GM12878 (cell line): ENCODE data around the gene RPL10A. TPM values are rescaled to one million over a fixed set of nuclear protein-coding genes. Genes with fewer than 3 reads are reported as not detected.
A peak's percentile ranks its signal among the peaks of the same experiment; 100 is the strongest.

Experiments
- ATAC-seq: fragments of 200-7000 bp; cut with Tn5 transposase; 3 replicates; pipeline ENCODE4 v1.9.1; 2020; ENCODE audit warnings: mild to moderate bottlenecking, moderate library complexity
- Bru-seq: library from RNA; stranded (reverse); fragments of 400-500 nt; gene quantifications from one replicate; lab custom pipeline; 2021; lab: Mats Ljungman, UMichigan
- BruChase-seq, 2 experiments: library from RNA; stranded (reverse); fragments of 400-500 nt; gene quantifications; one replicate each; lab custom pipeline; 2021; lab: Mats Ljungman, UMichigan
- BruUV-seq: library from RNA; stranded (reverse); fragments of 400-500 nt; replicated peaks from 2 replicates; lab custom pipeline; 2021; lab: Mats Ljungman, UMichigan
- CTCF ChIA-PET: fragments of 300-600 bp; sonication (Branson Sonifier 250); formaldehyde crosslinking; extraction: SDS; loops from one replicate; lab custom pipeline; 2021; ENCODE audit warnings: inconsistent platforms; lab: Yijun Ruan, JAX
- POLR2A ChIA-PET: fragments of 350-600 bp; formaldehyde crosslinking; extraction: SDS; loops from one replicate; lab custom pipeline; 2021; ENCODE audit warnings: inconsistent platforms; lab: Charles Lee
- RAD21 ChIA-PET: fragments of 300-600 bp; sonication (Branson Sonifier 250); formaldehyde crosslinking; loops from one replicate; lab custom pipeline; 2023; ENCODE audit warnings: antibody characterized with exemption; ENCODE audit not compliant: unreplicated experiment; lab: Charles Lee
- SMC1A ChIA-PET: fragments of 300-600 bp; sonication (Branson Sonifier 250); formaldehyde crosslinking; loops from one replicate; lab custom pipeline; 2023; ENCODE audit not compliant: unreplicated experiment, uncharacterized antibody; lab: Charles Lee
- DNase-seq: peaks from one replicate; pipeline ENCODE4 v3.0.0-alpha.2; 2011; ENCODE audit warnings: low read depth, low spot score
- FAIRE-seq: peaks from 3 replicates; lab custom pipeline; 2011; peaks lifted over from hg19 to GRCh38; lab: Jason Lieb, UNC
- H2AFZ ChIP-seq: 2 replicates; pipeline ENCODE4 v1.6.0; 2011; ENCODE audit warnings: low read depth, low read length, control low read depth; ENCODE audit not compliant: control insufficient read depth
- H3K27ac ChIP-seq: 2 replicates; pipeline ENCODE4 v1.5.1; 2011; ENCODE audit warnings: control low read depth; ENCODE audit not compliant: control insufficient read depth, insufficient read depth
- H3K27me3 ChIP-seq, 2 experiments: replicated peaks in 1 of 2; 2 replicates each; pipeline versions ENCODE4 v1.6.0 to v1.6.1; 2011; ENCODE audit warnings: low read length in 1 of 2; ENCODE audit not compliant: control insufficient read depth in 2 of 2, insufficient read depth in 2 of 2
- H3K36me3 ChIP-seq, 2 experiments: 2 replicates each; pipeline ENCODE4 v1.5.1; 2011; ENCODE audit warnings: low read length in 1 of 2; ENCODE audit not compliant: control insufficient read depth in 2 of 2, insufficient read depth in 2 of 2
- H3K4me1 ChIP-seq: 2 replicates; pipeline ENCODE4 v1.6.1; 2011; ENCODE audit warnings: mild to moderate bottlenecking, low read length, moderate library complexity, mixed read lengths; ENCODE audit not compliant: control insufficient read depth, insufficient read depth
- H3K4me2 ChIP-seq: 2 replicates; pipeline ENCODE4 v1.6.0; 2011; ENCODE audit warnings: control low read depth; ENCODE audit not compliant: control insufficient read depth, insufficient read depth
- H3K4me3 ChIP-seq: fragments of 200-600 bp; sonication (generic); 2 replicates; pipeline ENCODE4 v1.5.1; 2016
- H3K79me2 ChIP-seq: 2 replicates; pipeline ENCODE4 v1.6.0; 2011; ENCODE audit warnings: low read length; ENCODE audit not compliant: control insufficient read depth, insufficient read depth
- H3K9ac ChIP-seq: 2 replicates; pipeline ENCODE4 v1.8.0; 2011; ENCODE audit warnings: low read length, control low read depth, mixed read lengths; ENCODE audit not compliant: control insufficient read depth, insufficient read depth
- H3K9me3 ChIP-seq: replicated peaks from 3 replicates; pipeline ENCODE4 v1.5.1; 2011; ENCODE audit warnings: mild to moderate bottlenecking, low read length; ENCODE audit not compliant: control insufficient read depth, insufficient read depth
- H4K20me1 ChIP-seq: 2 replicates; pipeline ENCODE4 v1.6.0; 2011; ENCODE audit not compliant: control insufficient read depth, insufficient read depth
- E4F1 ChIP-seq: fragments of 450-650 bp; IDR thresholded peaks from 2 replicates; pipeline ENCODE4 v1.6.1; 2018; ENCODE audit warnings: borderline replicate concordance, mild to moderate bottlenecking; ENCODE audit not compliant: partially characterized antibody
- FOXK2 ChIP-seq: fragments of 450-650 bp; IDR thresholded peaks from 2 replicates; pipeline ENCODE4 v1.6.1; 2017; ENCODE audit warnings: mild to moderate bottlenecking, moderate library complexity
- FOXM1 ChIP-seq: IDR thresholded peaks from 2 replicates; pipeline ENCODE4 v1.6.1; 2012; ENCODE audit warnings: low read depth, mild to moderate bottlenecking, inconsistent platforms, low read length, moderate library complexity
- GATAD2B ChIP-seq: fragments of 450-650 bp; conservative IDR thresholded peaks from 2 replicates; pipeline ENCODE4 v1.6.1; 2017; ENCODE audit warnings: low read depth, mild to moderate bottlenecking, moderate library complexity
- MTA2 ChIP-seq: fragments of 450-650 bp; IDR thresholded peaks from 2 replicates; pipeline ENCODE4 v1.6.1; 2016; ENCODE audit warnings: low read depth, mild to moderate bottlenecking, moderate library complexity
- PKNOX1 ChIP-seq: fragments of 450-650 bp; IDR thresholded peaks from 2 replicates; pipeline ENCODE4 v1.6.1; 2016; ENCODE audit warnings: mild to moderate bottlenecking
- POLR2AphosphoS2 ChIP-seq: IDR thresholded peaks from 2 replicates; pipeline ENCODE4 v1.6.1; 2011; ENCODE audit warnings: low read depth, mild to moderate bottlenecking, low read length, improper control_type of control experiment, moderate library complexity
- SIN3A ChIP-seq: IDR thresholded peaks from 2 replicates; pipeline ENCODE4 v1.6.1; 2012; ENCODE audit warnings: low read depth, low read length, improper control_type of control experiment
- WGBS: methylation state at CpG from one replicate; pipeline ENCODE4 v1.1.6; 2016; ENCODE audit warnings: low lambda C conversion rate; ENCODE audit not compliant: insufficient replicate concordance, insufficient coverage; ENCODE audit errors: missing lambda C conversion rate; 5-methylcytosine and 5-hydroxymethylcytosine counted together
- in situ Hi-C: fragments of 300-500 bp; cut with MboI; formaldehyde crosslinking; loops from 9 replicates; pipeline ENCODE4 v1.14.3; 2018; ENCODE audit warnings: mixed read lengths
- intact Hi-C: fragments of 100-400 bp; cut with micrococcal nuclease; formaldehyde crosslinking; loops from one replicate; pipeline ENCODE4 v1.14.2; 2022; ENCODE audit not compliant: unreplicated experiment
- long read RNA-seq, 2 experiments: library from polyadenylated mRNA; unstranded; transcript quantifications; one replicate each; pipeline ENCODE4 v2.0.0, GENCODE V29; 2019 to 2020
- polyA minus RNA-seq, 3 experiments: library from RNA; depleted of rRNA, polyadenylated mRNA; stranded (reverse); fragments of >200 nt; gene quantifications; 2 replicates each; pipeline ENCODE4 v1.2.3, GENCODE V29; 2011
- polyA plus RNA-seq, 11 experiments: library from polyadenylated mRNA; depleted of rRNA in 4 of 11; unstranded in 6 of 11; stranded (reverse) in 5 of 11; fragments of >200 nt; fragmentation: Nextera tagmentation in 4 of 11; fragmentation: Illumina TruSeq in 1 of 11; extraction: Ambion mirVana in 4 of 11; extraction: Trizol in 1 of 11; gene quantifications; 1 replicate in 1 of 11; 2 replicates in 10 of 11; pipeline versions ENCODE4 v1.2.1 to v1.2.3, GENCODE V29; 2011 to 2016; ENCODE audit warnings: inconsistent platforms in 2 of 11, missing spikeins in 2 of 11, low read depth in 1 of 11
- total RNA-seq, 4 experiments: library from RNA; depleted of rRNA in 3 of 4; stranded (reverse); fragments of >200 nt in 3 of 4; fragmentation: Illumina TruSeq in 1 of 4; extraction: Trizol in 1 of 4; gene quantifications; 2 replicates each; pipeline versions ENCODE4 v1.2.1 to v1.2.3, GENCODE V29; 2013 to 2021

RPL10A gene
- total RNA-seq (2013; cell fraction: nucleolus; rRNA removed): 252 and 256 TPM in 2 replicates
- 2,974 and 3,149 TPM in 2 replicates for total RNA-seq (2014; rRNA removed)
- total RNA-seq (2014; rRNA removed; fragmentation: Illumina TruSeq; extraction: Trizol): 2,806 and 2,891 TPM in 2 replicates
- 2,346 and 2,441 TPM in 2 replicates for total RNA-seq (2021)
- polyA plus RNA-seq (2011; ENCODE audit: low read depth): 1,766 TPM
- polyA plus RNA-seq (2011; rRNA removed): 3,265 and 3,380 TPM in 2 replicates
- 3,801 and 5,306 TPM in 2 replicates for polyA plus RNA-seq (2011; cell fraction: cytosol; rRNA removed)
- 1,839 and 2,010 TPM in 2 replicates for polyA plus RNA-seq (2011; cell fraction: nucleus; rRNA removed)
- 2,979 and 3,855 TPM in 2 replicates for polyA plus RNA-seq (2012)
- 2,332 and 3,478 TPM in 2 replicates for polyA plus RNA-seq (2014; fragmentation: Illumina TruSeq; extraction: Trizol)
- polyA plus RNA-seq (2014; fragmentation: Nextera tagmentation; extraction: Ambion mirVana): 1,000 to 10,000 TPM; 2,399 to 2,699 TPM
- polyA plus RNA-seq (2014; rRNA removed): 3,639 and 4,029 TPM in 2 replicates
- 100 to 1,000 TPM; 833 to 850 TPM for polyA plus RNA-seq (2016; fragmentation: Nextera tagmentation; extraction: Ambion mirVana)
- 1,419 and 1,651 TPM in 2 replicates for polyA minus RNA-seq (2011; rRNA and poly(A)+ RNA removed)
- polyA minus RNA-seq (2011; cell fraction: cytosol; rRNA and poly(A)+ RNA removed): 569 and 581 TPM in 2 replicates
- polyA minus RNA-seq (2011; cell fraction: nucleus; rRNA and poly(A)+ RNA removed): 265 and 335 TPM in 2 replicates
- percentile 100 among the genes with signal in this experiment for Bru-seq, nascent RNA
- BruChase-seq, experiment 1, labeled RNA remaining after a 6-hour chase: percentile 99 among the genes with signal in this experiment
- percentile 99 among the genes with signal in this experiment for BruChase-seq, experiment 2, labeled RNA remaining after a 2-hour chase
- long read RNA-seq, experiment 1, transcript RPL10A-204 (6 exons, 962 nt): minor isoform, 7 of 1,635 reads
- long read RNA-seq, experiment 1, transcript RPL10A-203 (5 exons, 1,069 nt): minor isoform, 7 of 1,635 reads
- long read RNA-seq, experiment 1, transcript RPL10A-202 (5 exons, 1,063 nt): minor isoform, 183 of 1,635 reads
- long read RNA-seq, experiment 1, transcript RPL10A-201 (6 exons, 716 nt): major isoform, 1,357 of 1,635 reads
- long read RNA-seq, experiment 1, partial matches to known transcripts: 37 of 1,635 reads
- long read RNA-seq, experiment 1, other reads (novel, unspliced or antisense): 44 of 1,635 reads
- long read RNA-seq, experiment 2, transcript RPL10A-202 (5 exons, 1,063 nt): minor isoform, 107 of 4,052 reads
- long read RNA-seq, experiment 2, transcript RPL10A-203 (5 exons, 1,069 nt): minor isoform, 7 of 4,052 reads
- long read RNA-seq, experiment 2, transcript RPL10A-201 (6 exons, 716 nt): major isoform, 3,760 of 4,052 reads
- long read RNA-seq, experiment 2, transcript RPL10A-204 (6 exons, 962 nt): minor isoform, 5 of 4,052 reads
- long read RNA-seq, experiment 2, partial matches to known transcripts: 88 of 4,052 reads
- long read RNA-seq, experiment 2, other reads (novel, unspliced or antisense): 84 of 4,052 reads

GRCh38 chr6:35468181-35468979 is at the start of gene RPL10A:
Gene RPL10A, plus strand, starts transcription at chr6:35468401. Its CDS starts 34 bp downstream, at chr6:35468435.
- intact Hi-C loops: loop anchor here (1.0 to 2.0 kb wide), 3 partner anchors 16 to 171 kb away; partner anchors contain the start of genes DEF6, FANCE and PPARD
- Histone ChIP-seq H3K4me2 (peak within 1 kb of the TSS; percentile 95), H2AFZ (peak within 1 kb of the TSS; percentile 96), H4K20me1 (peaks cover 7% of the 10 kb centered on the region; the same call in 1 of the 2 replicates), H3K4me3 (peak within 1 kb of the TSS; percentile 99), H3K9me3 (no peaks in the 10 kb centered on the region), H3K36me3 (peaks cover 11 to 14% of the 10 kb centered on the region in 2 experiments), H3K79me2 (peaks cover 33% of the 10 kb centered on the region), H3K4me1 (no peaks in the 10 kb centered on the region), H3K9ac (peak within 1 kb of the TSS; percentile 97), H3K27me3 (no peaks in the 10 kb centered on the region), H3K27ac (peak within 1 kb of the TSS; percentile 87)
- RAD21 ChIA-PET: interaction anchor here (1.0 to 1.8 kb wide), 6 partner anchors 11 to 171 kb away, joined by 3 to 10 read pairs (median 6); partner anchors contain the start of genes DEF6, FANCE and PPARD
- CTCF ChIA-PET: interaction anchor here (0.9 to 3.8 kb wide), 17 partner anchors 9 to 205 kb away, joined by 3 to 44 read pairs (median 4); partner anchors contain the start of genes DEF6, FANCE and PPARD
- in situ Hi-C loops: loop anchor here (5.0 kb wide), 1 partner anchor 171 kb away; the partner anchor contains the start of gene DEF6
- DNase-seq (peak; percentile 94), ATAC-seq (peak; percentile 89), FAIRE-seq (peak; percentile 69)
- under 1% methylated on average over 85 of the region's 86 CpGs for WGBS
- SMC1A ChIA-PET: interaction anchor here (0.9 to 2.2 kb wide), 8 partner anchors 11 to 268 kb away, joined by 3 to 22 read pairs (median 4); partner anchors contain the start of genes ARMC12, FANCE and PPARD
- POLR2A ChIA-PET: interaction anchor here (0.5 to 1.7 kb wide), 7 partner anchors 9 to 225 kb away, joined by 3 to 4 read pairs (median 3); partner anchors contain the start of gene FANCE
- no TSS peak for BruUV-seq
- TF ChIP-seq GATAD2B (peak; percentile 91), PKNOX1 (0 out of 2 replicates have a peak, but pooled peaks have one; percentile 33), FOXK2 (no peak), SIN3A (no peak; the same call in 1 of the 2 replicates), E4F1 (peak; percentile 46), POLR2AphosphoS2 (peak; percentile 99), FOXM1 (peak; percentile 78), MTA2 (no peak)
